ENCODE data around the gene MNT. TPM values are rescaled to one million over a fixed set of nuclear protein-coding genes. Genes with fewer than 3 reads are reported as not detected.

Gene MNT
- total RNA-seq, 1 experiment from 2014 or later, result 1.7 TPM

DNA sequence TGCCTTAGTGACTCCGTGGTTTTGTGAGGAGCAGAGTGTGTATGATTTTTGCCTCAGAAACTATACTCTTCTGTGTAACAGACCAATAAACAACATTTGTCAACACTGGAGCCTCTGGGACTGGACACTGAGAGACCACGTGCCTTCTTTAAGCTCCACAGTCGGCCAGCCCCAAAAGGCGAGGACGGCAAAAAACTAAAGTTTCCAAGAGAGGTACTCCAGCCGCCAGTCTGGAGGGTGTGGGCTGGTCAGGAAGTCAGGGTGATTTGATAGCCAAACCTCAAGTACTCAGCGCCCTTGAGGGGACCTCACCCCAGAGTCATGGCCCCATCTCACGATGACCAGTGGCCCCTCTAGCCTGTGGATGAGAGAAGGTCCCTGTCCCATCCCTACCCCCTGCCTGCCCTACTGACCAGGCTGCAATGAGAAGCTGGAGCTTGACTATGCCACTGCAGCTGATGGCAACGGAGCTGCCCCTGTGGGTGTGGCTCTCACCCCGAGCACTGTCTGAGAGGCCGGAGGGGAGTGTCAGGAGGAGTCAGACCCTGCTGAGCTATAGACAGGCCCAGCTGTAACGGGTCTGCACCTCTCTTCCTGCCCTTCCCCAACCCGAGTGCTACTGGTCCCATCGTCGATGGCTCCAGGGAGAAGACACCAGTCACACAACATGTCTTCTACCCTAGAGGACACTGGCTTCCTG is 19.8 kb downstream of the MNT start:
- no peak for DNase-seq (ENCODE audit: low read depth)

DNA sequence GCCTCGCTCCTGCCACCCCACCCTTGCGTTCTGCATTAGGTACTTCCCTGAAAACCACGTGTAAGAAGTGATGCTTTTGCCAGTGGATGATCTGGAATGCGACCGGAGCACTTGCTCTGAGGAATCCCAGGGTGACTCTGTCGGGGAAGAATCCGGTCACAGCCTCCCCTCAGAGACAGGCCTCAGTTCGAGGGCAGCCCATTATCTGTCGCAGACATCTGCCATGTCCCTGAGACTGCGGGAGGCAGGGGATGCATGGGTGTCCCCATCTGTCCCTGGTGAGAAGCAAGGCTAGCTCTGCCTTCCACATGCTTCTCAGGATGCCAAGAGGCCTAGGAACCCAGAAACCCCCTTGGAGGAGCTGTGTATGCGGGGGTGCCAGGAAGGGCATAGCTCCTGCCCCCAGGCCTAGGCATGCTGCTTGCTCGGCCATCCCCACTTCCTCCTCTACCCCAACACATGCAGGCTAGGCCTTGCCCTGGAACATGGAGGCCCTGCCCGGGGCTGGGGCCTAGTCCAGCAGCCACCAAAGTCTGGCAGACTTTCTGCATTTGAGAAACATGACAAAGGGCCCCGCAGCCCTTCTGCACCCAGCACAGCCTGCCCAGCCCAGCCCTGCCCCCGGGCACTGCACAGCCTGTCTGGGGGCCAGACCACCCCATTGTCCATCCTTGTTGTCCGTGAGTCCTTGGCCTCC is 20.5 kb downstream of the MNT start:
- DNase-seq (ENCODE audit: low read depth), result no peak

DNA sequence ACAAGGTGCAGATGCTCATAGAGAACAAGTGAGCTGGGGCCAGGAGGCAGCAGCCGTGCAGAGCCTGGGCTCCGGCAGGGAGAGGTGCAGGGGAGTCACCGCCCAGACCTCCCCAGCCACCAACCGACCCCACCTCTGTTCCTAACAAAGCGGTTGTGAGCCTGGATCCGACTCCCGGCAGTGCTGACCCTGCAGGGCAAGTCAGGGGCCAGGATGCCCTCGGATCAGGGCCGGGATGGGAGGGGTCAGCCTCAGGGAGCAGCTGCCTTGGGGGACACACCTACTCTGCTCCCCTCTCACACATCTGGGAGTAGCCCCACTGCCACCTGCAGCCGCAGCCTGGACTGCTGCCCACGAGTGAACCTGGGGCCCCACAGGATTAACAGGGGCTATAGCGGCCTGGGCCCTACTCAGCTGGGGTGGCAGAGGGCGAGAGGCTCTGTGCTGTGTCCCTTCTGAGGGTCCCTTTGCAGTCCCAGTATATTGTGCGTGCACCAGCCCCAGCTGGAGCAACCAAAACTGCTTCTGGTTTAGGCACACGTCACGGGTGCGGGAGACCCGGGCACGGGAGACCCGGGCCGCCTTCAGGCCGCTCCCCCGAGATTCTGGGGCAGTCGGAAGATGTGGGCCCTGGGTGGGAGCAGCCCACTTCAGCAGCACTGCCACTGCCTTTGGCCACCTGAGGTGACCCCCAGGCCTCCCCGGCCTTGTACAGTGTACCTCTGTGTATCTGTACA is 21.2 kb downstream of the MNT start:
- DNase-seq (ENCODE audit: low read depth), result no peak

DNA sequence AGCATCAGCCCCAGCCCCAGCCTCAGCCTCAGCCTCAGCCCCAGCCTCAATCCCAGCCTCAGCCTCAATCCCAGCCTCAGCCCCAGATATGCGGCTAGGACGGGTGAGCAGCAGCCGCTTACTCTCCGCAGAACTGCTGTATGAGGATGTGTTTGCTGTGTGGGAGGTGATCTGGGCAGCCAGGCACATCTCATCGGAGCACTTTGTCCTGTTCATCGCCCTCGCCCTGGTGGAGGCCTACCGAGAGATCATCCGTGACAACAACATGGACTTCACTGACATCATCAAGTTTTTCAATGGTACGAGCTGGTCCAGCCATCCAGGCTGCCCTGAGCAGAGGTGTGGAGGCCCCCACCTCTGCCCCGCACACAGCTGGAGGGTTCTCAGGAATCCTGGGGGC is 22.0 kb downstream of the MNT start:
- DNase-seq (ENCODE audit: low read depth), result no peak

DNA sequence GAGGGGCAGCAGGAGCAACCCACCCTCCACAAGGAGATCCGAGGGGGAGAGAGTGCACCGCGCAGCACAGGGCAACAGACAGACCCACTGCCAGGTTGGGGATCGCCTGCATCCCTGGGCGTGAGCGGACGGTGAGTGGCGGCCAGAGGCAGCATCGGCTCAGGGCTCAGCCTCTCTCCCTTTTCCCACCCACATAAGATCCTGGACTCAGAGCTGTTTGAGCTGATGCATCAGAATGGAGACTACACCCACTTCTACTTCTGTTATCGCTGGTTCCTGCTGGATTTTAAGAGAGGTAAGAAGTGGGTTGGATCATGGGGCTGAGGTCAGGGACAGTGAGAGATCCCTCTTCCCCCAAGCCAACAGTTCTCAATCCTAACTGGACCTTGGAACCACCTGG is 23.2 kb downstream of the MNT start:
- no peak for DNase-seq (ENCODE audit: low read depth)

DNA sequence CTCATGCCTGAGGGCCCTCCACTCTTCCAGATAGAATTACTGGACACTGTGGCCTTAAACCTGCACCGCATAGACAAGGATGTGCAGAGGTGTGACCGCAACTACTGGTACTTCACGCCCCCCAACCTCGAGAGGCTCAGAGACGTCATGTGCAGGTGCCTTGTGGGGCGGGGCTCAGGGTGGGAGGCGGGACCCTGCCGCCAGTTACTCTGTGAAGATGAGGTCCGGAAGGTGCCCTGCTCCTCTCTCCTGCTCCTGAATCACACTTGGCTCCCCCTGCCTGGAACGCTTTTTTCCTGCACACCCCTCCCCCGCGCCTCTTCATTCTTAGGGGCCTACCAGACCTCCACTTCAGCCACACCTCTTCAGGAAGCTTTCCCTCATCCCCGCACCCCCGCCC is 24.8 kb downstream of the MNT start:
- no peak for DNase-seq (ENCODE audit: low read depth)

DNA sequence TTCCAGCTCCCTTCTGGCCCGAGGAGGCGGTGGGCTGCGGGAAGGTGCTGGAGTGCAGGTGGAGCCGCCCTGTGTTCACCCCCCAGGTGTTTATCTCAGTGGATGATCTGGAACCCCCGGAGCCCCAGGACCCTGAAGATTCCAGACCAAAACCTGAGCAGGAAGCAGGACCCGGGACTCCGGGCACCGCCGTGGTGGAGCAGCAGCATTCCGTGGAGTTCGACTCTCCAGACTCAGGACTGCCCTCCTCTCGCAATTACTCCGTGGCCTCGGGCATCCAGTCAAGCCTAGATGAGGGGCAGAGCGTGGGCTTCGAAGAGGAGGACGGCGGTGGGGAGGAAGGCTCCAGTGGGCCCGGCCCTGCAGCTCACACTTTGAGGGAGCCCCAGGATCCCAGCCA is 25.5 kb downstream of the MNT start:
- no peak for DNase-seq (ENCODE audit: low read depth)

DNA sequence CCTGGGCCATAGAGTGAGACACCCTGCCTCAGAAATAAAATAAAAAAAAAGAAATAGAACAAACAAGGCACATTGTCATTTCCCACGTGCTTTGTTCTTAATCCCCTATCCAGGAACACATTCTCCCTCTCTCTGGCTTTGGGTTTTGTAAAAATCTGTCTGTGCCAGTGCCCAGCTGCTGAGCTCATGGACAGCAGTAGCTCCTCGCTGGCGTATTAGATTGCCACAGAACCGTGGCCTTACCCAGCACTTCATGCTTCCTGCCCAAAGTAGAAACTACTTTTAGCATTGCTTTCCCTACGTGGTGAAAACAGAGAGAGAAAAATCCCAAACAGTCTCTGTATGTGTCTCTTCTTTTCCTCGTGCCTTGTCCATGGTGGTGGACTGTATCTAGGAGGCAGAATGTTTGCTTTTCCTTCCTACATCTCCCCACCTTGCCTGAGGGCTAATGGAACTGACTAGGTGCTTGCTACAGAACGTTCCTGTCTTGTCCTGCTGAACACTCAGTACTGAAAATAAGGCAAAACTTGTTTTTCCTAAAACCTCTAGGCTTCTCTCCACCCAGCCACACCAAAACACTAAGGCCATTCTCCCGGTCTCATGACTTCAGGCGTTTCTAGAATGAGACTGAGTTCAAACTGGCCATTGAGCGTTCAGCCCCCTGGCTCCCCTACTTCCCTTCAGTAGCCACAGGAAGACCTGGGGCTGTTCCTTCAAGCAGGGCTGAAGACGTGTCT is 26.1 kb downstream of the MNT start:
- DNase-seq (ENCODE audit: low read depth), result no peak

DNA sequence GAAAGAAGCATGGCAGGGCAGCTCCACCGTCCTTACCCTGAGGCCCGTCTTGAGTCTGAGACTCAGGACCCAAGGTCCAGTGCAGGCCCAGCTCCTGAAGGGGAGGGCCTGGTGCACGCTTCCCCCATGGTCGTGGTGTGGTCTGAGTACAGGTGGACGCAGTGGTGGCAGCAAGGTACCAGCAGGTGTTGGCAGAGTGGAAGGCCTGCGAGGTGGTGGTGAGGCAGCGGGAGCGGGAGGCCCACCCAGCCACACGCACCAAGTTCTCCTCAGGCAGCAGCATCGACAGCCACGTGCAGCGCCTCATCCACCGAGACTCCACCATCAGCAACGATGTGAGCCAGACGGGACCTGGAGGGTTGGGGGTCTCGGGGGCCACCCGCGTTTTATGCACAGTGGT is 27.7 kb downstream of the MNT start:
- DNase-seq (ENCODE audit: low read depth), result no peak

DNA sequence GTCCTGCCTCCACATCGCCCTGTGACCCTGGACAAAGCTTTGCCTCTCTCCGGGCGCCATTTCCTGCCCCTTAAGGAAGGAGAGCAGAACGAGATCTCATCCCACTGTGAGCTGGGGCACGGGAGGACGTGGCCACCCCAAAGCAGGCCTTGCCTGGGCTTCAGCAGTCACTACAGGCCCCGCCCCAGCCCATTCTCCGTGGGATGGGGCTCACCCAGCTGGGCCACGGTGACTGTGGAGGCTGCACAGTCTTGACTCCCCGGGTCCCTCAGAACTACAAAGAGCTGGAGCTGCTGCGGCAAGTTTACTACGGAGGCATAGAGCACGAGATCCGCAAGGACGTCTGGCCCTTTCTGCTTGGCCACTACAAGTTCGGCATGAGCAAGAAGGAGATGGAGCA is 28.2 kb downstream of the MNT start:
- DNase-seq (ENCODE audit: low read depth), result no peak

DNA sequence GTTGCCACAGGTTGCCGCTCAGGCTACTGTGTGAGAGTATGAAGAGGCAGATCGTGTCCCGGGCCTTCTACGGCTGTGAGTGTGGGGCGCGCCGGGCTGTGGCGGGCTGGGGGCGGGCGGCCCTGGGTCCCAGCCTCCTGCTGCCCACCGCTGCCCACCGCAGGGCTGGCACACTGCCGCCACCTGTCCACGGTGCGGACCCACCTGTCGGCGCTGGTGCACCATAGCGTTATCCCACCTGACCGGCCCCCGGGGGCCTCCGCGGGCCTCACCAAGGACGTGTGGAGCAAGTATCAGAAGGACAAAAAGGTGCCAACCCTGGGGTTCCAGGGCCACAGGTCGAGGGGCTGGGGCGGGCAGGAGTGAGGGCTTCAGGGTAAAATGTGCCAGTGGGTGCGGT is 28.7 kb downstream of the MNT start:
- no peak for DNase-seq (ENCODE audit: low read depth)

DNA sequence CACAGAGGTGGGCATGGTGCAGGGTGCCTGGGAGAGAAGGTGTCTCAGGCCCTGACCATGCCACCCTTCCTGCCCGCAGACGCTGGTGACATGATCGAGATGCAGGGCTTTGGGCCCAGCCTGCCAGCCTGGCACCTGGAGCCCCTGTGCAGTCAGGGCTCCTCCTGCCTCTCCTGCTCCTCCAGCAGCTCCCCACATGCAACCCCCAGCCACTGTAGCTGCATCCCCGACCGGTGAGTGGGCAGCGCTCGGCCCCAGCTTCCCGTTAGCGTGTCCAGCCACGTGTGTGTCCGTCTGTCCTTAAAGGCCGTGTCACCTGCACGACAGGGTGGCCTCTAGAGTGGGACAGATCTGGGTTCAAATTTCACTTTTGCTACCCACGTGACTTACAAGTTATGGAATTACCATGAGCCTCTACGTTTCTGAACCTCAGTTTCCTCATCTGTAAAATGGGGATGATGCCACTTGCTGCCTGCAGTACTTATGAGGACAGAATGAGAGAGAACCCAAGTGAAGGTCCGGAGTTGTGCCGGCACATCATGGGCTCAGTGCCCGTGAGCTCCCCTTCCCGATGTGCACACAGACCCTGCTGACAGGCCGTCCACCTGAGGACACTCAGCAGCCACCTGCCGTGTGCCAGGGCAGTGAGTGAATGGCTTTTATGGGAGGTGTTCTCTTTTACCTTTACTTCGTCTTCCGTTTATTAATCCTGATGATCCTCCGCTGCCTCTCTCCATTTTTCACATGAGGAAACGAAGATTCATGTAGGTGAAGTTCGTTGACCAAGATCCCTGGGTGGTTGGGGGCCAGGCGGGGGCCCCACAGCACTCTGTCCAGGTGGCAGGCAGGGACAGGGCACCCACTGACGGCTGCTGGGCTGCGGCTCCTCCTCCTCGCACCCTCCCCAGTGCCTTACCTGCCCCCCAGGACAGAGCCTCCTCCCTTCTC is 29.4 kb downstream of the MNT start:
- DNase-seq (ENCODE audit: low read depth), result no peak

DNA sequence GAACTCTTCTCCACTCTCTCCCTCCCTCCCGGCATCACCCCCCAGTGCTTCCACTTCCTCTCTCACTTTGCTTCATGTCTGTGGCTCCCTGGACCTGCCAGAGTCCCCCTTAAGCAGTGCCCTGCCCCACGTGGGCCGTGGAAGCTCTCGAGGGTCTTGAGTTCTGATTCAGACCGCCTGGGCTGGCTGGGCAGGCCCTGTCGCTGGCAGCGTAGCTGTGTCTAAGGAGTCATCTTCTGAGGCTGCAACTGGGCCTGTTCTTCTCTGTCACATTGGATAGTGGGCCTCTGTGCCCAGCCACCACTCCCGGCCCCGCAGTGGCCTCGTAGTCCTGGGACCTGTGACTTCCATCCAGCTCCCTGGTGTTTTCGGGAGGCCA is 30.7 kb downstream of the MNT start:
- DNase-seq (ENCODE audit: low read depth), result no peak

DNA sequence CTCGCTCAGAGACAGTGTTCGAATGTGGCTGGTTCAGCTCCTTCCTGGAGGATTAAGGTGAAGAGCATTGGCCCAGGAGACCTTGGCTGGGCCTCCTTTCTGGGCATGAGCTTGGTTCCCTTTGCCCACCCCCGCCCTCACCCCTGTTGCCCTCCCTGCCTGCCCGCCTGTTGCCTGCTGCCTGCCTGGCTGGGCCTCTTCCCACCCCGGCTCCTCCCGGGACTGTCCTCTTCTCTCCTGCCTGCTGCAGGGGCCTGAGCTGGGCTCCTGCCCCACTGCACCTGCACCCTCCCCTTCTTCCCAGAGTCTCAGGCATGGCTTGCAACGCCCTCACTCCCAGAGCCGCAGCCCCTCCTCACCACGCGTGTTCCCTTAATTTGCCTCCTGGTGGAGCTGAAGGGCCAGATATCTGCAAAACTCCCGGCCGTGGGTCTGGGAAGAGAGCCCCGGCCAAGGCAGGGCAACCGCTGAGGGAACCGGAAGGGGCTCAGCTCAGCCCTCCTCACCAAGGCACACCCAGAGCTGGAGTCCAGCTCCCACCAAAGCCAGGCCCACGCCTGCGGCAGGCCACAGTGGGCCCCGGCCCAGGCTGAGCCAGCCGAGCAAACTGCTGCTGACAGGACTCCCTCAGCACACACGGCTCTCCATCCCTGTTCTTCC is 31.2 kb downstream of the MNT start:
- no peak for DNase-seq (ENCODE audit: low read depth)

DNA sequence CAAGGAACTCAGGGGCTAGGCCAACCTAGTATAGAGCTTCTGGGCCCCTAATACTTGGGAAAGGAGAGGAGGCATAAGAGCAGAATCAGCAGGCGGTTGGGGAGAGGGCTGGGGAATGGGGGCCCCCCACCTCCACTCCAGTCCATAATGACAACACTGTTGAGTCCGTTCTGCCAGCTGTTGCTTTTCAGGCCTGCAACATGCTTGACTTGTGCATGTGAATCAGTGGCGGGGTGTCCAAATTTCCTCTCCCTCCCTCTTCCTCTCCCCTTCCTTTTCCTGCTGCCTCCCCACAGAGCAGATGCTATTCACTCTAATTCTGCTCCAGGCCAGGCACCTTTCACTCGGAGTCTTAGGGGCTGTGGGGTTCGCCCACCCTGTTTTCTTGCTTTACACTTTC is 31.8 kb downstream of the MNT start:
- DNase-seq (ENCODE audit: low read depth), result no peak

DNA sequence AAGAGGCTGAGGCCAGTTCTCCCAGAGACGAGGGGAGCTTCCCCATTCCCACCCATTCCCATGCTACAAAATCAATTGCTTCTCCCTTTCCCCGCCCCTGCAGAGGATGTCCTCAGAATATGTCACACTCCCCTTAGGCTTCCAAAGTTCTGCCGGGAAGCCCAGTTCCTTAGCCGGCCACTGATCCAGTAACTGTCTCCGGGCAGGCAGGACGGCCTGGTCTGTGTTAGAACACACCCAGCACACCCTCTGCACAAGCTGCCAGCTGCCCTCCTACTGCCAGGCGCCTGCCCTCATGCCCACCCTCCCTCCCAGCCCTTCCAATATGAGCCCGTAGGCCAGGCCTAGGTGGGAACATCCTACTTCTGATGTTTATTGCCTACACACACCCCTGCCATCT is 32.5 kb downstream of the MNT start:
- DNase-seq (ENCODE audit: low read depth), result no peak

DNA sequence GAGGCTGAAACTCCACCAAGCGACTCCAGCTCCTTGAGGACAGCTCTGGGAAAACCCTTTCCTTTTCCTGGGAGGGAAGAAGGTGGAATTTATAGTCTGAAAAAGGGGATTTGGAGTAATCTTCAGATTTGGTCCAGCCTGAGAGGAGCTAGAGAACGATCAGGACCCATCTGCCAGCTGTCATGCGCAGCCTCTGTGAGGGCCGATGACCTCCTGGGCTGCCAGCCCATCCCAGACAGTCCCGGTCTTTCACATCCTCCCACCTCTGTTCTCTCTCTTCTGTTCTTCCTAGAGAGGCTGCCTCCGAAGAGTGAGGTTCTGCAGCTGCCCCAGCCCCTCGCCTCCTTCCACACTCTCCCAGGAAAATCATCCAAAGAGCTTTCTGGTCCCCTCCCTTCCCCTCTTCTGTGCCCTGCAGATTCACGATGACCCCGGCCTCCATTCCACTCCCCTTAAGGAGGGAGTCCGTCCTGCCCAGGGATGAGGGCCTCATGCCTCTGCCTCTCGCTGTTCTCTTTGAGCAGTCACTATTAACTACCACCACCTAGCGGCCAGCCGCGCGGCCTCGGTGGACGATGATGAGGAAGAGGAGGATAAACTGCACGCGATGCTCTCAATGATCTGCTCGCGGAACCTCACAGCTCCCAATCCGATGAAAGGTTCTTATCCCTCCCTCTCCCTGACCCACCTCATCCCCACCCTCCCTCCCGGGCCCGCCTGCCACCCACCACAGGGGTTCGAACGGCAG is 33.9 kb downstream of the MNT start:
- no peak for DNase-seq (ENCODE audit: low read depth)

DNA sequence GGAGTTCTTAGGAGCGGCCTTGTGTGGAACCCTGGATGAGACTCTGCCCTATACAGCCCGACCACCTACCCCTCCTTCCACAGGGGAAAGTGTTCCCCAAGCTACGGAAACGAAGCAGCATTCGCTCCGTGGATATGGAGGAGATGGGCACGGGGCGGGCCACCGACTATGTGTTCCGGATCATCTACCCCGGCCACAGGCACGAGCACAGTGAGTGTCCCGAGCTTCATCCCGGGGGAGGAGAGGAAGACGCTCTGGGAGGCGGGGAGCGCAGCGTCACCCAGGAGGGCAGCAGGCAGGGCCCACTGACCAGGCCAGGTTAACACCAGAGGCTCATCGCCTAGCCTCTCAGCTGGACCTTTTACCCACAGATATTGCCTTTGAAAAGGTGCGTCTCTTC is 35.7 kb downstream of the MNT start:
- DNase-seq (ENCODE audit: low read depth), result no peak

DNA sequence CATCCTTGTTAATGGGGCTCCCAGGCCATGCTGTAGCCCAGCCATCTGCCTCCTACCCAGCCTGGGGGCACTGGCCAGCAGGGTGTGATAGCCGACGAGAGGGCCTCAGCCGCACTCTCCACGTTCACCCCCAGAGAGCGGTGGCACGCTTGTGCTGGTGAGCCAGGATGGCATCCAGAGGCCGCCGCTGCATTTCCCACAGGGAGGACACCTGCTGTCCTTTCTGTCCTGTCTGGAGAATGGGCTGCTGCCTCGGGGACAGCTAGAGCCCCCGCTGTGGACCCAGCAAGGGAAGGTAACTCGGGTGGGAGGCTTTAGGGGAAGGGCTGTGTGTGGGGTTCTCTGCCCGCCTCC is 36.1 kb downstream of the MNT start:
- no peak for DNase-seq (ENCODE audit: low read depth)

Measured in Daoy (cell line).